ENCODE results near the gene FYB1. TPM values are rescaled to one million over a fixed set of nuclear protein-coding genes. Genes with fewer than 3 reads are reported as not detected.
A peak's percentile ranks its signal among the peaks of the same experiment; 100 is the strongest.

The FYB1 gene
- total RNA-seq, 1 experiment from 2014 or later = 1.1 TPM

GRCh38 chr5:39158127-39158593 lies 61.2 kb downstream of the FYB1 start:
- Histone ChIP-seq H3K27me3 (ENCODE audit: low read length) (no peaks in the 10 kb centered on the region), H3K9ac (ENCODE audit: low read length) (no peak overlapping the region), H2AFZ (ENCODE audit: low read length) (peak overlapping the region; percentile 31), H3K4me2 (ENCODE audit: low read length) (0 out of 2 replicates have a peak overlapping the region, but pooled peaks have one; percentile 6), H3K27ac (ENCODE audit: low read length) (0 out of 2 replicates have a peak overlapping the region, but pooled peaks have one; percentile 3), H3K9me2 (replicated peaks; ENCODE audit: low read length) (no peaks in the 10 kb centered on the region; the same call in 1 of the 2 replicates), H3K9me3 (ENCODE audit: low read length) (no peaks in the 10 kb centered on the region), H3K4me1 (ENCODE audit: insufficient read depth, low read length) (peaks cover 13% of the 10 kb centered on the region), H3F3A (ENCODE audit: low read length, unreplicated experiment) (no peaks in the 10 kb centered on the region), H3K4me3 (ENCODE audit: low read length) (no peak overlapping the region), H3K79me2 (ENCODE audit: low read length) (no peaks in the 10 kb centered on the region), H3K36me3 (ENCODE audit: low read depth, low read length) (no peaks in the 10 kb centered on the region), H4K20me1 (ENCODE audit: low read length) (no peaks in the 10 kb centered on the region)
- BruUV-seq (replicated peaks) = no TSS peak
- DNase-seq (peak; percentile 67), ATAC-seq (peak; percentile 76)
- ChIA-PET POLR2A (ENCODE audit: unreplicated experiment) (no interaction called here), CTCF (no interaction called here)
- TF ChIP-seq EZH2 (IDR thresholded peaks at IDR 0.05; ENCODE audit: low read length, unreplicated experiment) (no peak), EZH2phosphoT487 (IDR thresholded peaks at IDR 0.05; ENCODE audit: borderline replicate concordance, low read length) (no peak)
- TF ChIP-seq, protein P1, sequence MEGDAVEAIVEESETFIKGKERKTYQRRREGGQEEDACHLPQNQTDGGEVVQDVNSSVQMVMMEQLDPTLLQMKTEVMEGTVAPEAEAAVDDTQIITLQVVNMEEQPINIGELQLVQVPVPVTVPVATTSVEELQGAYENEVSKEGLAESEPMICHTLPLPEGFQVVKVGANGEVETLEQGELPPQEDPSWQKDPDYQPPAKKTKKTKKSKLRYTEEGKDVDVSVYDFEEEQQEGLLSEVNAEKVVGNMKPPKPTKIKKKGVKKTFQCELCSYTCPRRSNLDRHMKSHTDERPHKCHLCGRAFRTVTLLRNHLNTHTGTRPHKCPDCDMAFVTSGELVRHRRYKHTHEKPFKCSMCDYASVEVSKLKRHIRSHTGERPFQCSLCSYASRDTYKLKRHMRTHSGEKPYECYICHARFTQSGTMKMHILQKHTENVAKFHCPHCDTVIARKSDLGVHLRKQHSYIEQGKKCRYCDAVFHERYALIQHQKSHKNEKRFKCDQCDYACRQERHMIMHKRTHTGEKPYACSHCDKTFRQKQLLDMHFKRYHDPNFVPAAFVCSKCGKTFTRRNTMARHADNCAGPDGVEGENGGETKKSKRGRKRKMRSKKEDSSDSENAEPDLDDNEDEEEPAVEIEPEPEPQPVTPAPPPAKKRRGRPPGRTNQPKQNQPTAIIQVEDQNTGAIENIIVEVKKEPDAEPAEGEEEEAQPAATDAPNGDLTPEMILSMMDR (conservative IDR thresholded peaks at IDR 0.05; ENCODE audit: low read depth, low read length) = no peak
- intact Hi-C loops (cut with micrococcal nuclease) = loop anchor here (5.0 kb wide), 1 partner anchor 34 kb away; no protein-coding TSS in a partner anchor

DNA sequence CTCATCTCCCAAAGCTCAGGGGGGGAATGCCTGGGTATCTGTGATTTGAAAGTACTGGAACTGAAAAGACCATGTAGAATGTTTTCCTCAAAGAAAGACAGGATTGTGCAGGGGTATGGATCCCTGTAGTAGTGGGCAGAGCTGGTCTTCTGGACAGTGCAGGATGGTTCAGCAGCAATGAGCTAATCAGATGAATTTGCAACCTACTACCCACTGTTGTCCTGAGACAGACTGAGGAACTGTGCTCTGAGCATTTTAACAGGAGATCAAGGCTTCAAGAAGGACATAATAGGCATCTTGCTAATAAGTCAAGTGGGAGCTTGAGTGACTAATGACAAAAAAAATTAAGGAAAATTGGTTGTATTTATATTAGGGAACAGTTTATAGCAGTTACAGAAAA lies 61.7 kb downstream of the FYB1 start:
- peak overlapping the region; percentile 31 for H2AFZ ChIP-seq (ENCODE audit: low read length)
- TF ChIP-seq EZH2 (IDR thresholded peaks at IDR 0.05; ENCODE audit: low read length, unreplicated experiment) = no peak
- TF ChIP-seq, protein P1 (conservative IDR thresholded peaks at IDR 0.05; ENCODE audit: low read depth, low read length) = no peak
- TF ChIP-seq EZH2phosphoT487 (IDR thresholded peaks at IDR 0.05; ENCODE audit: borderline replicate concordance, low read length) = no peak
- POLR2A ChIA-PET (ENCODE audit: unreplicated experiment) = no interaction called here

GRCh38 chr5:39156082-39156481 lies 63.3 kb downstream of the FYB1 start:
- no peaks in the 10 kb centered on the region for H3K36me3 ChIP-seq (ENCODE audit: low read depth, low read length)
- ChIA-PET POLR2A (ENCODE audit: unreplicated experiment) (no interaction called here), CTCF (no interaction called here)
- intact Hi-C loops (cut with micrococcal nuclease) = loop anchor here (5.0 kb wide), 1 partner anchor 36 kb away; no protein-coding TSS in a partner anchor
- H3K4me3 ChIP-seq (ENCODE audit: low read length) = no peak overlapping the region
- no peak overlapping the region for H3K27ac ChIP-seq (ENCODE audit: low read length)
- H2AFZ ChIP-seq (ENCODE audit: low read length) = no peak overlapping the region
- DNase-seq (no peak), ATAC-seq (no peak)
- no peaks in the 10 kb centered on the region for H3K27me3 ChIP-seq (ENCODE audit: low read length)
- no peaks in the 10 kb centered on the region for H3F3A ChIP-seq (ENCODE audit: low read length, unreplicated experiment)
- no peaks in the 10 kb centered on the region for H3K9me3 ChIP-seq (ENCODE audit: low read length)
- H3K9ac ChIP-seq (ENCODE audit: low read length) = no peak overlapping the region
- H3K4me1 ChIP-seq (ENCODE audit: insufficient read depth, low read length) = peaks cover 13% of the 10 kb centered on the region
- H3K4me2 ChIP-seq (ENCODE audit: low read length) = no peak overlapping the region
- BruUV-seq (replicated peaks) = no TSS peak
- TF ChIP-seq EZH2phosphoT487 (IDR thresholded peaks at IDR 0.05; ENCODE audit: borderline replicate concordance, low read length) (no peak), EZH2 (IDR thresholded peaks at IDR 0.05; ENCODE audit: low read length, unreplicated experiment) (no peak)
- TF ChIP-seq, protein P1 (conservative IDR thresholded peaks at IDR 0.05; ENCODE audit: low read depth, low read length) = no peak
- no peaks in the 10 kb centered on the region for H4K20me1 ChIP-seq (ENCODE audit: low read length)
- H3K9me2 ChIP-seq (replicated peaks; ENCODE audit: low read length) = no peaks in the 10 kb centered on the region; the same call in 1 of the 2 replicates
- no peaks in the 10 kb centered on the region for H3K79me2 ChIP-seq (ENCODE audit: low read length)

More for the DNA sequence above, 61.7 kb downstream of the FYB1 start:
- Histone ChIP-seq H3F3A (ENCODE audit: low read length, unreplicated experiment) (no peaks in the 10 kb centered on the region), H3K4me1 (ENCODE audit: insufficient read depth, low read length) (peaks cover 13% of the 10 kb centered on the region), H3K79me2 (ENCODE audit: low read length) (no peaks in the 10 kb centered on the region), H3K27ac (ENCODE audit: low read length) (no peak overlapping the region), H3K9me3 (ENCODE audit: low read length) (no peaks in the 10 kb centered on the region), H4K20me1 (ENCODE audit: low read length) (no peaks in the 10 kb centered on the region), H3K36me3 (ENCODE audit: low read depth, low read length) (no peaks in the 10 kb centered on the region), H3K4me3 (ENCODE audit: low read length) (no peak overlapping the region), H3K4me2 (ENCODE audit: low read length) (no peak overlapping the region), H3K27me3 (ENCODE audit: low read length) (no peaks in the 10 kb centered on the region), H3K9ac (ENCODE audit: low read length) (no peak overlapping the region), H3K9me2 (replicated peaks; ENCODE audit: low read length) (no peaks in the 10 kb centered on the region; the same call in 1 of the 2 replicates)
- ATAC-seq = no peak
- DNase-seq = no peak
- CTCF ChIA-PET = no interaction called here
- BruUV-seq (replicated peaks) = no TSS peak
- intact Hi-C loops (cut with micrococcal nuclease) = loop anchor here (5.0 kb wide), 1 partner anchor 35 kb away; no protein-coding TSS in a partner anchor

Data from PC-3 (cell line).